ENCODE data around the gene TNFRSF19.

The TNFRSF19 gene

GRCh38 chr13:23629566-23630272 lies 59.5 kb downstream of the TNFRSF19 start:
- DNase-seq: no peak

- no peak for DNase-seq
Observed at GRCh38 chr13:23630349-23631093, 60.3 kb downstream of the TNFRSF19 start.

GRCh38 chr13:23631311-23632047 lies 61.3 kb downstream of the TNFRSF19 start:
- DNase-seq: no peak

GRCh38 chr13:23632048-23632582 lies 61.9 kb downstream of the TNFRSF19 start:
- DNase-seq: no peak

- DNase-seq: no peak
Observed at GRCh38 chr13:23632741-23633140, 62.5 kb downstream of the TNFRSF19 start.

- DNase-seq: no peak
Observed at GRCh38 chr13:23634897-23635296, 64.7 kb downstream of the TNFRSF19 start.

GRCh38 chr13:23636360-23636759 lies 66.1 kb downstream of the TNFRSF19 start:
- DNase-seq: no peak

GRCh38 chr13:23637829-23638228 lies 67.6 kb downstream of the TNFRSF19 start:
- no peak for DNase-seq

GRCh38 chr13:23639674-23640073 lies 69.5 kb downstream of the TNFRSF19 start:
- no peak for DNase-seq

- no peak for DNase-seq
Observed at GRCh38 chr13:23642110-23642509, 71.9 kb downstream of the TNFRSF19 start.

- DNase-seq: no peak
Observed at GRCh38 chr13:23643338-23644125, 73.3 kb downstream of the TNFRSF19 start.

- DNase-seq: no peak
Observed at GRCh38 chr13:23644126-23644419, 73.9 kb downstream of the TNFRSF19 start.

- no peak for DNase-seq
Observed at GRCh38 chr13:23644527-23645138, 74.4 kb downstream of the TNFRSF19 start.

GRCh38 chr13:23645851-23646250 lies 75.6 kb downstream of the TNFRSF19 start:
- no peak for DNase-seq

GRCh38 chr13:23651439-23651838 lies 81.2 kb downstream of the TNFRSF19 start:
- DNase-seq: no peak

- no peak for DNase-seq
Observed at GRCh38 chr13:23651887-23652286, 81.7 kb downstream of the TNFRSF19 start.

GRCh38 chr13:23652909-23653726 lies 82.9 kb downstream of the TNFRSF19 start:
- no peak for DNase-seq

GRCh38 chr13:23654111-23655110 lies 84.2 kb downstream of the TNFRSF19 start:
- no peak for DNase-seq

GRCh38 chr13:23655321-23655720 lies 85.1 kb downstream of the TNFRSF19 start:
- DNase-seq: no peak
